Right renal cortex interstitium (tissue), 3 donors: ENCODE results near the gene DUS2. TPM values are rescaled to one million over a fixed set of nuclear protein-coding genes. Genes with fewer than 3 reads are reported as not detected.

Source experiments
- DNase-seq, 3 donors: peaks; one replicate each; pipeline ENCODE4 v3.0.0-alpha.2; 2013; ENCODE audit warnings: low read depth in 3 of 3, low spot score in 2 of 3
- polyA plus RNA-seq, 3 donors: library from polyadenylated mRNA; unstranded; fragments of 120-200 nt; gene quantifications; one replicate each; pipeline ENCODE4 v1.2.1, GENCODE V29; 2013; ENCODE audit not compliant: insufficient read length in 3 of 3

DUS2 gene
- polyA plus RNA-seq, 3 donors = 13.3 to 16.6 (median 14.1) TPM

GRCh38 chr16:68040506-68041288 lies 17.6 kb downstream of the DUS2 start:
- no peak for DNase-seq

DNA sequence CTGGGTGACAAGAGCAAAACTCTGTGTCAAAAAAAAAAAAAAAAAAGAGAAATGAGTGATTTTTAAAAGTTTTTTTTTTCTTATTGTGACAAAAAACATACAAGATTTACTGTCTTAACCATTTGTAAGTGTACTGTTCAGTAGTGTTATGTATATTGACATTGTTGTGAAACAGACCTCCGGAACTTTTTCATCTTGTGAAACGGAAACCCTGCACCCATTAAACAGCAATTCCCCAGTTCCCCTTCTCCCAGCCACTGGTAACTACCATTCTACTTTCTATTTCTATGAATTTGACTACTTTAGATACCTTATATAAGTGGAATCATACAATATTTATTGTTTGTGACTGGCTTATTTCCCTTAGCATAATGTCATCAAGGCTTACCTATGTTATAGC lies 18.7 kb downstream of the DUS2 start:
- DNase-seq = no peak

DNA sequence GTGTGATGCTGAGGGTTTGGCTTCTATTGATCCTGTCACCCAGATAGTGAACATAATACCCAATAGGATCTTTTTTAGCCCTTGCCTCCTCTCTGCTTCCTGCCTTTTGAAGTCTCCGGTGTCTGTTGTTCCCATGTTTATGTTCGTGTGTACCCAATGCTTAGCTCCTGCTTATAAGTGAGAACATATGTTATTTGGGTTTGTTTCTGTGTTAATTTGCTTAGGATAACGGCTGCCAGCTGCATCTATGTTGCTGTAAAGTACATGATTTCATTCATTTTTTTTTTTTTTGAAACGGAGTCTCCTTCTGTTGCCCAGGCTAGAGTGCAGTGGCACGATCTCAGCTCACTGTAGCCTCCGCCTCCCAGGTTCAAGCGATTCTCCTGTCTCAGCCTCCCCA lies 23.0 kb downstream of the DUS2 start:
- no peak for DNase-seq

DNA sequence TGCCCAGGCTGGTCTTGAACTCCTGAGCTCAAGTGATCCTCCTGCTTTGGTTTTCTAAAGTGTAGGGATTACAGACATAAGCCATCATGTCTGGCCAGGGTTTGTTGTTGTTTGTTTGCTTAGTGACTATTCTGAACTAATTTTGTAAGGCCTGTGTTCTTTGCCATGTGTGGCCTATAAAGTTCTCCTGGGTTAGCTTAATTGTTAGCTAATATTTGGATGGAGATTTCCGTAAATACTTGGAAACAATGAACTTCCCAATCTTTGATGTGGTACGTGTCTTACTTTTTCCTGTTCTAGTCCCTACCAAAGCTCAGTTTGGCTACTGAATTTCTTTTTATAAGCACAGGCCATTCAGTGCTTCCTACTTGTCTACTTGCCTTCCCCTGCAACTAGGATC lies 24.9 kb downstream of the DUS2 start:
- DNase-seq = no peak

DNA sequence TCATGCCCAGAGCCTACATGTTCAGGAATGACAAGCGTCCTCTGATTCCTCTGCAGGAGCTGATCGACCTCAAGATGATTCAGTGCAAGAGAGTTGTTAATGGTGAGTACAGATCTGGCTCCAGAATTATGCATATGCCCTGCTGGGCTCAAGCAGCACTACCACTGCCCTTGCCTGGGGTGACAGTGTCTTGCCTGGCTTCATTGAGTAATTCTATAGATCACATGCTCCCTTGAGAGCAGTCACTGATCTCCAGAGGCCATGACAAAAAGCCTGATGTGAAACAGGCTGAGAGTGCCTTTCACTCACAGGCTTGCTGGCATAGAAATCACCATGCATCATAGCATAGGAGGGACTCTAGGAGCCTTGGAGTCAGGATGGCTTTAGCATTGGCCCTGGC lies 26.4 kb downstream of the DUS2 start:
- no peak for DNase-seq

DNA sequence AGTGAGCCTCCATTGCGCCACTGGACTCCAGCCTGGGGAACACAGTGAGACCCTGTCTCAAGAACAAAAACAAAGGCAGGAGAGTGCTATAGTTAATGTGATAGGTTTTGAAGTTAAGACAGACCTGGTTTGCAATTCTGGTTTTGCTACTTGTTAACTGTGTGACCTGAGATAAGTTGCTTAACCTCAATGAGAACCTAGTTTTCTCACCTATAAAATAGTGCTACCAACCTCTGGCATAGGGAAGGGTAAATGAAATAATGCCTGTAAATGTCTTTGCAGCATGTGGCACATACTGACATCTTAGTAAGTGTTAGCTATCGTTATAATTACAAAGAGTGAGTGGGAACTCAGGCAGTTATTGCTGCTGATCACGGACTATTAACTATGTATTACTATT lies 32.3 kb downstream of the DUS2 start:
- DNase-seq = no peak

GRCh38 chr16:68059804-68060203 lies 36.7 kb downstream of the DUS2 start:
- no peak for DNase-seq

GRCh38 chr16:68061396-68061795 lies 38.3 kb downstream of the DUS2 start:
- no peak for DNase-seq

DNA sequence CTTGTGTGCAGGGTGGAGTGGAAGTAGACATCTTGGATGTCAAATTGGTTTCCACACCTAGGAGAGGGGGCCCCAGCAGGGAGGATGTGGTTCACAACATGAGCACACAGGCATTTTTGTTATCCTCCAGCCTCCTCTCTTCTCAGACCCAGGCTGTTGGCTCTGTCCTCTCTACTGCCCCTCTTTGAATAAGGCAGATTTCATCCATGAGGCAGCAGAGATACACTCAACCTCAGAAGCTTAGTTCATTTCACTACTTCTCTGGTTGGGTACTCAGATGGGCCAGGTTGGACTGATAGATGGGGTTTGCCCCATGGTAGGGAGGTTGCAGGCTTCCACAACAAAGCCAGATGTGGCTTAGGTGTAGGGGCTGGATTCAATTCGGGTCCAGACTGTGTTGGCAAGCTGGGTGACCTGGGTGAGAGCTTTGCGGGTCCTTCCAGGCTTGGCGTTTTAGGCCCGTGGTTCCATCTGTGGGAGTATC lies 39.9 kb downstream of the DUS2 start:
- no peak for DNase-seq

GRCh38 chr16:68064791-68065365 lies 41.8 kb downstream of the DUS2 start:
- DNase-seq = no peak

DNA sequence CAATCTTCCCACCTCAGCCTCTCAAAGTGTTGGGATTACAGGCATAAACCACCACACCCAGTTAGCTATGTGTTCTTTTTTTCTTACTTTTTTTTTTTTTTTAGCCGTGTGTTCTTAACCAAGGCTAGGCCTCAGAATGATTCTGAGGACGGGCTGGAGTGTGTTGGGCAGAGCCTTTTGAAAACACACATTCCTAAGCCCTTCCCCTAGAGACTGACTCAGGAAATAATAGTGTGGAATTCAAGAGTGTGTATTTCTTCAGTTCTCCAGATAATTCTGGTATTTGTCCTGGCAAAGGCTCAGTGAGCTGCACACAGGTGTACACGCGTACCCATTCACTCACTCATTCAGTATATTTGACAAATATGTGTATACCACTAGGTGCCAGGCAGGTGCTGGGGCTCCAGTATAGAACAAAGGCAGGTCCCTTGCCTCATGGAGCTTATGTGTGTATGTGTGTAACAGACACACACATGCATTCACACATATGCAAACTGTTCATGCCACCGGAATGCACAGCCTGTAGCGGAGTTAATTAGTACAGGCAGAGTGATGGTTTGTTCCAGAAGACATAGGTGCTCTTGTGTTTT lies 42.7 kb downstream of the DUS2 start:
- DNase-seq = no peak

DNA sequence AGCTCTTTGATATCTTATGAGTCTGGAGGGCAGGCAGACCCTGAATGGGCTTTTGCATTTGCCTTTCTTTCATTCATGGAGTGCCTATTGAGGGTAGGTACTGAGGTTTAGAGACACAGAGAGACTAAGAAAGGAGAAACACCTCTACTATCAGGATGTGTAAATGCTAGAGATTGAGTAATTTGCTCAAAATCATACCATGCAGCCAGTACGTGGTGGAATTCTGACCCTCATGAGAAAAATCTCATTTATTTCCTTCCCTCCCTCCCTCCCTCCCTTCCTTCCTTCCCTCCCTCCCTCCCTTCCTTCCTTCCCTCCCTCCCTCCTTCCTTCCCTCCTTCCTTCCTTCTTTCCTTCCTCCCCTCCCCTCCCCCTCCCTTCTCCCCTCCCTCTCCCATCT lies 43.7 kb downstream of the DUS2 start:
- DNase-seq = no peak

- no peak for DNase-seq
These were observed 45.8 kb downstream of the DUS2 start for GRCh38 chr16:68068926-68069325.

DNA sequence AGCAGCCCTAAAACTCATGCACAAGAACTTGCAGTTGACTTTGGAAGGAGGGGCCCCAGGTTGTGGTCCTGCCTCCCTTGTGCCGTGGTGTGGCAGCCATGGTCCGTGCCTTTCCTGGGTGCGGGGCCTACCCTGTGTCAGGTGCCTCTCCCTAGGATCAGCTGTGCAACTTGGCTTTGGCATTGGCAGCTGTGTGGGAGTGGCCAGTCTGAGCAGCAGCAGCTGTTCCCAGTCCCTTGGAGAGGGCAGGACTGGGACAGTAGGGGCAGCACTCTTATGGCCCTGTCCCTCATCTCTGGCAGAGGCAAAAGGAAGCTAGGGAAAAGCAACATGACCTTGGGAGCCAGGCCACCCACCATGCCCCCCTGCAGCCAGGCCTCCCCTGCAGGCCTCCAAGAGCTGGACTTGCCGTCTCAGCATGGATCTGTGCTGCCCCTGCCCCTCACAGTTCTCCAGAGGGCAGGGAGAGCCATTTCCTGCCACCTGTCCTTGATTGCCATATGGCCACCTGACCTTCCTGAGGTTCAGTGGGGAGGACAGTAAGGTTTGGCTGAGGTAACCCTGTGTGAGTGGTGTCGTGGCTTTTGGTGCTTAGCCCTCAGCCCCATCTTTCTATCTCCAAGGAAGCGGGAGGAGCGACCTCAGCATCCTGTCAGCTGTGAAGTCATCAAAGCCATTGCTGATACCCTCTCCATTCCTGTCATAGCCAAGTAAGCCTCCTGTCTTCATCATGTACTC lies 46.6 kb downstream of the DUS2 start:
- DNase-seq = no peak

GRCh38 chr16:68070249-68070730 lies 47.2 kb downstream of the DUS2 start:
- DNase-seq = no peak

- no peak for DNase-seq
These were observed 47.9 kb downstream of the DUS2 start for GRCh38 chr16:68070806-68071517.

DNA sequence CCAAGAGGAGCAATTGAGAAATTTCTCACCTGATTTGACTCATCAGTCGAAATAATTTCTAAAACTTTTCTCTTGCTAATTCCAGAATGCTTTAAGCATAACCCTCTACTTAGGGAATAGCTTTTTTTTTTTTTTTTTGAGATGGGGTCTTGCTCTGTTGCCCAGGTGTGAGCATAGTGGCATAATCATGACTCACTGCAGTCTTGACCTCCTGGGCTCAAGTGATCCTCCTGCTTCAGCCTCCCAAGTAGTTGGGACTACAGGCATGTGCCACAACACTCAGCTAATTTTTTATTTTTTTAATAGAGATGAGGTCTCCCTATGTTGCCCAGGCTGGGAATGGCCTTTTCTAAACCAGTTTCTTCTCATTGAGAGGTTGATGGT lies 48.4 kb downstream of the DUS2 start:
- no peak for DNase-seq

- no peak for DNase-seq
These were observed 49.1 kb downstream of the DUS2 start for GRCh38 chr16:68072038-68072695.

DNA sequence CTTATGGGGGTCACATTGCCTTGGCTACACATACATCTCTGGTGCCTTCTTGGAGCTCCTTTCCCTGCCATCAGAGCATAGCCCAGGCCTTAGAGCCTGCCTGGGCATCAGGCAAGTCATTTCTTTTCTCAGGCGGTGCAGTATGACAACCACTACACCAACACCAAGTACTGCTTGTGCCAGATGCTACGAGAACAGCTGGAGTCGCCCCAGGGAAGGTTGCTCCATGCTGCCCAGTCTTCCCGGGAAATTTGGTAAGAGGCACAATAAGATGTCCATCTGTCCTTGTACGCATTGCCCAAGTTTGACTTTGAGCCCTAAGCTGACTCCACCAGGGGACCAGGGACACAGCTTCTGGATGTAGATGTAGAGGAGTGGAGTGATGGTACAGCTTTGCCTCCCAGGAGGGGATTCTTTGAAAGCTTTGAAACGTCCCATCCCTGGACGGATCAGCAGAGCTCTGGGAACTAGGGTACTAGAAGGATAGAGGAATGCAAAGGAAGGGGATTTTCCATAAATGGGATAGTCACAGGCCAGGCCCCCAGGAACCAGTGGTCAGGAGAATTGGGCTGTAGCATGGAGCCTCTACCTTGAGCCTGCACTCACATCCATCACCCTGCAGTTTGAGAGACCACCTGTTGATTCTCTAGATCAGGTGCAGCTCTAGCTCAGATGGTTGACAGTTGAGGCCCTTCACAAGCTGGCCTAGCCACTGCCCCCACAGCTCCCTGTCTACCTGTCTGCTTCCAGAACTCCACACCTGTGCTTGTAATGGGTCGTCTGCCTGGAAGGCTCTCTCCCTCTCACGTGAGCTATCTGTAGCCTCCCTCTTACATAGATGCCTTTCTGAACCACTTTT lies 51.0 kb downstream of the DUS2 start:
- DNase-seq = no peak
